ENCODE data around the gene RNF26.

The RNF26 gene

GRCh38 chr11:119355091-119355843, 20.9 kb downstream of the RNF26 start:
- no peak for TF ChIP-seq CTCF (conservative IDR thresholded peaks at IDR 0.05; ENCODE audit: low read depth, low read length)
- H3K4me3 ChIP-seq (ENCODE audit: low read depth, low read length) = no peak overlapping the region
- no peak for DNase-seq (ENCODE audit: low read depth)

GRCh38 chr11:119356349-119357031, 22.2 kb downstream of the RNF26 start:
- DNase-seq (ENCODE audit: low read depth) = peak; percentile 79
- TF ChIP-seq CTCF (conservative IDR thresholded peaks at IDR 0.05; ENCODE audit: low read depth, low read length) = peak; percentile 75
- H3K4me3 ChIP-seq (ENCODE audit: low read depth, low read length) = peak overlapping the region; percentile 48

GRCh38 chr11:119357074-119357473, 22.7 kb downstream of the RNF26 start:
- H3K4me3 ChIP-seq (ENCODE audit: low read depth, low read length) = peak overlapping the region; percentile 48
- TF ChIP-seq CTCF (conservative IDR thresholded peaks at IDR 0.05; ENCODE audit: low read depth, low read length) = no peak
- DNase-seq (ENCODE audit: low read depth) = no peak

GRCh38 chr11:119359365-119360214, 25.3 kb downstream of the RNF26 start:
- no peak for TF ChIP-seq CTCF (conservative IDR thresholded peaks at IDR 0.05; ENCODE audit: low read depth, low read length)
- no peak overlapping the region for H3K4me3 ChIP-seq (ENCODE audit: low read depth, low read length)
- DNase-seq (ENCODE audit: low read depth) = no peak

GRCh38 chr11:119361056-119361787, 26.9 kb downstream of the RNF26 start:
- H3K4me3 ChIP-seq (ENCODE audit: low read depth, low read length) = no peak overlapping the region
- peak; percentile 74 for DNase-seq (ENCODE audit: low read depth)
- no peak for TF ChIP-seq CTCF (conservative IDR thresholded peaks at IDR 0.05; ENCODE audit: low read depth, low read length)

- H3K4me3 ChIP-seq (ENCODE audit: low read depth, low read length) = no peak overlapping the region
- DNase-seq (ENCODE audit: low read depth) = no peak
- TF ChIP-seq CTCF (conservative IDR thresholded peaks at IDR 0.05; ENCODE audit: low read depth, low read length) = no peak
Measured at GRCh38 chr11:119361941-119362725, 27.8 kb downstream of the RNF26 start.

All from choroid plexus epithelial cell (primary cell).